ENCODE measurements around the gene NUDT8. TPM values are rescaled to one million over a fixed set of nuclear protein-coding genes. Genes with fewer than 3 reads are reported as not detected.
A peak's percentile ranks its signal among the peaks of the same experiment; 100 is the strongest.
"Not testable (repeated sequence)": the region's sequence is repeated elsewhere in the genome, so short reads cannot be mapped to it uniquely, and the experiment has no call there.

Gene NUDT8
- total RNA-seq, 4 donors from 2014 or later = 1.9 to 4.8 (median 3.5) TPM

GRCh38 chr11:67606492-67607295 is 23.0 kb downstream of the NUDT8 start, which contains the start of gene NDUFV1:
NDUFV1 (plus strand) TSS chr11:67606936; CDS start chr11:67607005, 69 bp downstream.
- Histone ChIP-seq H3K9me3 (no peaks in the 10 kb centered on the region), H3K27me3 (peaks cover 0 to 5% (median 0%) of the 10 kb centered on the region in 4 donors), H3K4me3 (peak within 1 kb of the TSS; percentile 71 to 100 (median 96)), H3K36me3 (peaks cover 23 to 36% (median 34%) of the 10 kb centered on the region in 4 donors), H3K27ac (replicated peaks in 1 of 4) (peak within 1 kb of the TSS; percentile 84 to 90 (median 87)), H3K4me1 (peaks cover 19 to 34% (median 28%) of the 10 kb centered on the region in 4 donors)
- DNase-seq (ENCODE audit: extremely low spot score) = peak; percentile 99
- TF ChIP-seq, protein P1, sequence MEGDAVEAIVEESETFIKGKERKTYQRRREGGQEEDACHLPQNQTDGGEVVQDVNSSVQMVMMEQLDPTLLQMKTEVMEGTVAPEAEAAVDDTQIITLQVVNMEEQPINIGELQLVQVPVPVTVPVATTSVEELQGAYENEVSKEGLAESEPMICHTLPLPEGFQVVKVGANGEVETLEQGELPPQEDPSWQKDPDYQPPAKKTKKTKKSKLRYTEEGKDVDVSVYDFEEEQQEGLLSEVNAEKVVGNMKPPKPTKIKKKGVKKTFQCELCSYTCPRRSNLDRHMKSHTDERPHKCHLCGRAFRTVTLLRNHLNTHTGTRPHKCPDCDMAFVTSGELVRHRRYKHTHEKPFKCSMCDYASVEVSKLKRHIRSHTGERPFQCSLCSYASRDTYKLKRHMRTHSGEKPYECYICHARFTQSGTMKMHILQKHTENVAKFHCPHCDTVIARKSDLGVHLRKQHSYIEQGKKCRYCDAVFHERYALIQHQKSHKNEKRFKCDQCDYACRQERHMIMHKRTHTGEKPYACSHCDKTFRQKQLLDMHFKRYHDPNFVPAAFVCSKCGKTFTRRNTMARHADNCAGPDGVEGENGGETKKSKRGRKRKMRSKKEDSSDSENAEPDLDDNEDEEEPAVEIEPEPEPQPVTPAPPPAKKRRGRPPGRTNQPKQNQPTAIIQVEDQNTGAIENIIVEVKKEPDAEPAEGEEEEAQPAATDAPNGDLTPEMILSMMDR (IDR thresholded peaks at IDR 0.05) = peak; percentile 62 to 78 (median 76)
- TF ChIP-seq EP300 (IDR thresholded peaks at IDR 0.05) = no peak
- TF ChIP-seq POLR2AphosphoS5 (IDR thresholded peaks at IDR 0.05) = peak; percentile 92 to 99
- no peak for TF ChIP-seq POLR2A (IDR thresholded peaks at IDR 0.05; ENCODE audit: low read depth)
- 0% methylated on average over 3 of the region's 69 CpGs for WGBS
- intact Hi-C loops (cut with DNase I) = loop anchor here (5.0 kb wide), 1 partner anchor 34 kb away; no protein-coding TSS in a partner anchor

GRCh38 chr11:67606093-67606491 is 23.6 kb downstream of the NUDT8 start:
- H3K27ac ChIP-seq (replicated peaks in 1 of 4) = peak overlapping the region; percentile 84 to 90 (median 87)
- no peak for DNase-seq (ENCODE audit: extremely low spot score)
- H3K9me3 ChIP-seq = no peaks in the 10 kb centered on the region
- intact Hi-C loops (cut with DNase I) = loop anchor here (5.0 kb wide), 1 partner anchor 34 kb away; no protein-coding TSS in a partner anchor
- TF ChIP-seq EP300 (IDR thresholded peaks at IDR 0.05) = no peak
- TF ChIP-seq, protein P1 (IDR thresholded peaks at IDR 0.05) = no peak
- no peak for TF ChIP-seq POLR2AphosphoS5 (IDR thresholded peaks at IDR 0.05)
- TF ChIP-seq POLR2A (IDR thresholded peaks at IDR 0.05; ENCODE audit: low read depth) = no peak
- 58% methylated on average over 8 of the region's 17 CpGs for WGBS
- H3K4me3 ChIP-seq = peak overlapping the region; percentile 71 to 100 (median 96)
- H3K4me1 ChIP-seq = peaks cover 19 to 34% (median 28%) of the 10 kb centered on the region in 4 donors
- peaks cover 17 to 30% (median 28%) of the 10 kb centered on the region in 4 donors for H3K36me3 ChIP-seq
- H3K27me3 ChIP-seq = peaks cover 0 to 5% (median 0%) of the 10 kb centered on the region in 4 donors

DNA sequence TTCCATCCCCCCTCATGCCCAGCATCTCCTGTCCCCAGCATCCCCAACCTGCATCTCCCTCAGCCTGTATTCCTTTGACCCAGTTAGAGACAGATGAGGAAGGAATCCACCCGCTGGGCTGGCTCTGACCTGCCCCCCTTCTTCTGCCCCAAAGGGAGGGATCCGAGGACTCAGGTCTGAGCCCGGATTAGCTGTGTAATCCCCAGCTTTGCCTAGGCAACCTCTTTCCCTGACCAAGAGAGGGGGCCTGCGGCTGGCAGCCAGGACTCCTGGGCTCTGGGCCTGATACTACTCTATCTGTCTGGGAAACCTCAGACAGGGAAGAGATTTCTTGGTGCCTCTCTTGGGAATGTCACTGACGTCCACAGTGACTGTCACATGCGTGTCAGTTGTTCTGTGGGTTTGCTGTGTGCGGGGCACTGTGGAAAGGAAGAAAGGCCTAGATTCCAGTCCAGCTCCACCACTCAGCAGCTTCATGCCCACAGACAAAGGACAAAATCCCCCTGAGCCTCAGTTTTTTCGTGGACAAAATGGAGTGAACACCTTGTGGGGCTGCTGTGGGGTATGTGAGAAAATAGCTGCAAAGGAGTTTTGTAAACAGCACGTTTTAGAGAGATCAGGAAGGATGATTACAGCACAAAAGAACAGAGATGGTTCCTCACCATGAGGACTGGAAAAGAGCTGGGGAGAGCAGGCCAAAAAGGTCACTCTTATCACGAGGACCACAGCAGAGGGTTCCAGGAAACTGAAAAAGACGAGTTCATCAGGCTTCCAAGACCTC is 24.3 kb downstream of the NUDT8 start:
- Histone ChIP-seq H3K27me3 (peaks cover 0 to 5% (median 0%) of the 10 kb centered on the region in 4 donors), H3K36me3 (peaks cover 11 to 24% (median 21%) of the 10 kb centered on the region in 4 donors), H3K27ac (replicated peaks in 1 of 4) (peak overlapping the region; percentile 84 to 90 (median 87)), H3K4me3 (peak overlapping the region in 1 of 4 donors; percentile 99), H3K4me1 (peaks cover 19 to 34% (median 28%) of the 10 kb centered on the region in 4 donors), H3K9me3 (no peaks in the 10 kb centered on the region)
- intact Hi-C loops (cut with DNase I) = loop anchor here (5.0 kb wide), 1 partner anchor 33 kb away; no protein-coding TSS in a partner anchor
- no peak for DNase-seq (ENCODE audit: extremely low spot score)
- 77% methylated on average over 11 of the region's 11 CpGs for WGBS
- TF ChIP-seq, protein P1 (IDR thresholded peaks at IDR 0.05) = no peak
- no peak for TF ChIP-seq EP300 (IDR thresholded peaks at IDR 0.05)
- no peak for TF ChIP-seq POLR2AphosphoS5 (IDR thresholded peaks at IDR 0.05)
- TF ChIP-seq POLR2A (IDR thresholded peaks at IDR 0.05; ENCODE audit: low read depth) = no peak

- Histone ChIP-seq H3K4me1 (peaks cover 19 to 34% (median 28%) of the 10 kb centered on the region in 4 donors), H3K4me3 (no peak overlapping the region), H3K27ac (replicated peaks in 1 of 4) (peak overlapping the region in 2 of 4 donors; percentile 86 to 90), H3K36me3 (peaks cover 7 to 18% (median 16%) of the 10 kb centered on the region in 4 donors), H3K9me3 (no peaks in the 10 kb centered on the region), H3K27me3 (peaks cover 0 to 5% (median 0%) of the 10 kb centered on the region in 4 donors)
- 94% methylated on average over 2 of the region's 2 CpGs for WGBS
- DNase-seq (ENCODE audit: extremely low spot score) = no peak
- intact Hi-C loops (cut with DNase I) = loop anchor here (5.0 kb wide), 1 partner anchor 33 kb away; no protein-coding TSS in a partner anchor
- TF ChIP-seq EP300 (IDR thresholded peaks at IDR 0.05) (no peak), POLR2AphosphoS5 (IDR thresholded peaks at IDR 0.05) (no peak), POLR2A (IDR thresholded peaks at IDR 0.05; ENCODE audit: low read depth) (no peak)
- TF ChIP-seq, protein P1 (IDR thresholded peaks at IDR 0.05) = no peak
These were observed 24.9 kb downstream of the NUDT8 start for GRCh38 chr11:67604815-67605214.

- H3K4me1 ChIP-seq = peaks cover 19 to 34% (median 28%) of the 10 kb centered on the region in 4 donors
- H3K27me3 ChIP-seq; DNase-seq (ENCODE audit: extremely low spot score); intact Hi-C loops (cut with DNase I); H3K9me3 ChIP-seq; H3K27ac ChIP-seq (replicated peaks in 1 of 4); H3K4me3 ChIP-seq: not testable (repeated sequence)
- peaks cover under 1 to 11% (median 9%) of the 10 kb centered on the region in 4 donors for H3K36me3 ChIP-seq
- 76% methylated on average over 3 of the region's 4 CpGs for WGBS
These were observed 25.6 kb downstream of the NUDT8 start for GRCh38 chr11:67604119-67604518.

Measured in esophagus muscularis mucosa (tissue), 4 donors.